ENCODE results near the gene SH3GL1. TPM values are rescaled to one million over a fixed set of nuclear protein-coding genes. Genes with fewer than 3 reads are reported as not detected.

The SH3GL1 gene
- total and polyA plus RNA-seq, 7 donors = 28.5 to 47.4 (median 33.9) TPM

GRCh38 chr19:4393947-4394590 lies 6.3 kb downstream of the SH3GL1 start:
- H3K27me3 ChIP-seq = no peaks in the 10 kb centered on the region
- intact Hi-C loops (cut with DNase I) = no loop called here
- peak overlapping the region; percentile 42 to 84 (median 54) for H3K27ac ChIP-seq
- H3K4me1 ChIP-seq = peaks cover 0 to 89% (median 80%) of the 10 kb centered on the region in 4 donors
- 80 to 91% methylated on average over 8 of the region's 8 CpGs for WGBS, 2 donors
- no peaks in the 10 kb centered on the region for H3K9me3 ChIP-seq
- H3K36me3 ChIP-seq = peaks cover 0 to 12% (median 3%) of the 10 kb centered on the region in 4 donors
- TF ChIP-seq CTCF (IDR thresholded peaks at IDR 0.05) (no peak), EP300 (IDR thresholded peaks at IDR 0.05) (no peak), POLR2A (IDR thresholded peaks at IDR 0.05) (no peak), POLR2AphosphoS5 (IDR thresholded peaks at IDR 0.05) (no peak)
- no peak overlapping the region for H3K4me3 ChIP-seq
- DNase-seq = no peak

GRCh38 chr19:4391701-4392483 lies 8.5 kb downstream of the SH3GL1 start:
- Histone ChIP-seq H3K27ac (peak overlapping the region; percentile 73 to 84 (median 80)), H3K36me3 (peaks cover 0 to 12% (median 6%) of the 10 kb centered on the region in 4 donors), H3K9me3 (no peaks in the 10 kb centered on the region), H3K27me3 (no peaks in the 10 kb centered on the region), H3K4me3 (no peak overlapping the region), H3K4me1 (peaks cover 0 to 80% (median 73%) of the 10 kb centered on the region in 4 donors)
- TF ChIP-seq CTCF (IDR thresholded peaks at IDR 0.05) (no peak), EP300 (IDR thresholded peaks at IDR 0.05) (no peak), POLR2A (IDR thresholded peaks at IDR 0.05) (no peak), POLR2AphosphoS5 (IDR thresholded peaks at IDR 0.05) (peak; percentile 37 to 74 (median 60))
- intact Hi-C loops (cut with DNase I) = loop anchor here (2.0 kb wide), 1 partner anchor 17 kb away; no protein-coding TSS in a partner anchor
- 80 to 88% methylated on average over 20 of the region's 20 CpGs for whole genome bisulfite sequencing, 2 donors
- no peak for DNase-seq

- Histone ChIP-seq H3K27me3 (no peaks in the 10 kb centered on the region), H3K9me3 (no peaks in the 10 kb centered on the region), H3K4me3 (no peak overlapping the region), H3K36me3 (peaks cover 0 to 12% (median 6%) of the 10 kb centered on the region in 4 donors), H3K4me1 (peaks cover 0 to 75% (median 69%) of the 10 kb centered on the region in 4 donors), H3K27ac (peak overlapping the region; percentile 73 to 84 (median 80))
- no peak for DNase-seq
- intact Hi-C loops (cut with DNase I) = loop anchor here (2.0 kb wide), 1 partner anchor 16 kb away; no protein-coding TSS in a partner anchor
- TF ChIP-seq EP300 (IDR thresholded peaks at IDR 0.05) (no peak), POLR2AphosphoS5 (IDR thresholded peaks at IDR 0.05) (no peak), POLR2A (IDR thresholded peaks at IDR 0.05) (no peak), CTCF (IDR thresholded peaks at IDR 0.05) (no peak)
- 75 to 76% methylated on average over 9 of the region's 9 CpGs for WGBS, 2 donors
These were observed 9.0 kb downstream of the SH3GL1 start for GRCh38 chr19:4391306-4391693.

GRCh38 chr19:4390567-4391305 lies 9.6 kb downstream of the SH3GL1 start:
- intact Hi-C loops (cut with DNase I) = loop anchor here (2.0 kb wide), 1 partner anchor 16 kb away; no protein-coding TSS in a partner anchor
- DNase-seq = no peak

More at GRCh38 chr19:4390567-4391305, 9.6 kb downstream of the SH3GL1 start:
- no peak for TF ChIP-seq EP300 (IDR thresholded peaks at IDR 0.05)
- TF ChIP-seq CTCF (IDR thresholded peaks at IDR 0.05) = no peak
- no peak for TF ChIP-seq POLR2A (IDR thresholded peaks at IDR 0.05)
- no peak for TF ChIP-seq POLR2AphosphoS5 (IDR thresholded peaks at IDR 0.05)
- Histone ChIP-seq H3K4me3 (peak overlapping the region in 3 of 4 donors; percentile 7 to 25 (median 21)), H3K27me3 (no peaks in the 10 kb centered on the region), H3K36me3 (peaks cover 0 to 7% (median 6%) of the 10 kb centered on the region in 4 donors), H3K9me3 (no peaks in the 10 kb centered on the region), H3K4me1 (peaks cover 0 to 75% (median 69%) of the 10 kb centered on the region in 4 donors), H3K27ac (peak overlapping the region; percentile 73 to 84 (median 80))
- 54 to 69% methylated on average over 21 of the region's 21 CpGs for WGBS, 2 donors

Data from sigmoid colon (tissue), 7 donors.